ENCODE data around the gene MRPL10. TPM values are rescaled to one million over a fixed set of nuclear protein-coding genes. Genes with fewer than 3 reads are reported as not detected.

The MRPL10 gene
- total and polyA plus RNA-seq, 2 of the 8 experiments (the other 6 are each of a cell fraction or from before 2014, with no cell fraction given), result 85.3 to 214 TPM

GRCh38 chr17:47850692-47851573 lies 19.6 kb upstream of the MRPL10 start, which contains the start of gene SP6 (continued):
- TF ChIP-seq, protein P1, sequence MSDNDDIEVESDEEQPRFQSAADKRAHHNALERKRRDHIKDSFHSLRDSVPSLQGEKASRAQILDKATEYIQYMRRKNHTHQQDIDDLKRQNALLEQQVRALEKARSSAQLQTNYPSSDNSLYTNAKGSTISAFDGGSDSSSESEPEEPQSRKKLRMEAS (IDR thresholded peaks at IDR 0.05), result peak; percentile 31
- TF ChIP-seq CBX8 (IDR thresholded peaks at IDR 0.05; ENCODE audit: borderline replicate concordance, low read depth, low read length), result no peak
- TF ChIP-seq SP4 (IDR thresholded peaks at IDR 0.05; ENCODE audit: low read length), result no peak
- peak; percentile 15; the same call in 1 of the 2 replicates for TF ChIP-seq EGR1 (IDR thresholded peaks at IDR 0.05; ENCODE audit: borderline replicate concordance, low read depth, low read length)
- no peak for TF ChIP-seq SIX5 (IDR thresholded peaks at IDR 0.05; ENCODE audit: low read depth, low read length)
- no peak for TF ChIP-seq RXRA (IDR thresholded peaks at IDR 0.05; ENCODE audit: insufficient read depth, low read depth, low read length)
- TF ChIP-seq HDAC6 (IDR thresholded peaks at IDR 0.05; ENCODE audit: low read depth, low read length), result no peak
- no peak for TF ChIP-seq TCF12 (IDR thresholded peaks at IDR 0.05; ENCODE audit: low read depth, low read length)
- TF ChIP-seq TAF1 (IDR thresholded peaks at IDR 0.05; ENCODE audit: low read depth, low read length), result peak; percentile 92
- peak; percentile 78; the same call in 1 of the 2 replicates for TF ChIP-seq POLR2AphosphoS5 (IDR thresholded peaks at IDR 0.05; ENCODE audit: low read depth, low read length)
- TF ChIP-seq JUN (IDR thresholded peaks at IDR 0.05; ENCODE audit: low read depth, low read length), result no peak

Measured in H1 (cell line).